NB4 (cell line): ENCODE data around the gene TTBK2.
A peak's percentile ranks its signal among the peaks of the same experiment; 100 is the strongest.

Source experiments
- DNase-seq: peaks from one replicate; pipeline ENCODE4 v3.0.0; 2010; ENCODE audit warnings: low read depth
- H3K4me3 ChIP-seq: one replicate; pipeline ENCODE4 v1.5.1; 2011; ENCODE audit warnings: mild to moderate bottlenecking, low read depth, low read length, moderate library complexity
- CTCF ChIP-seq: IDR thresholded peaks from one replicate; pipeline ENCODE4 v1.5.1; 2012; ENCODE audit warnings: low read depth, low read length
- MYC ChIP-seq: IDR thresholded peaks from 2 replicates; pipeline ENCODE4 v1.6.1; 2011; ENCODE audit warnings: low read depth, low read length
- POLR2A ChIP-seq: IDR thresholded peaks from 2 replicates; pipeline ENCODE4 v1.6.1; 2011; ENCODE audit warnings: mild to moderate bottlenecking; ENCODE audit not compliant: insufficient read length; ENCODE audit errors: extremely low read depth
- TF ChIP-seq, protein P1 (sequence below): IDR thresholded peaks from 2 replicates; pipeline ENCODE4 v1.6.1; 2011; ENCODE audit warnings: low read depth, low read length

Gene TTBK2

DNA sequence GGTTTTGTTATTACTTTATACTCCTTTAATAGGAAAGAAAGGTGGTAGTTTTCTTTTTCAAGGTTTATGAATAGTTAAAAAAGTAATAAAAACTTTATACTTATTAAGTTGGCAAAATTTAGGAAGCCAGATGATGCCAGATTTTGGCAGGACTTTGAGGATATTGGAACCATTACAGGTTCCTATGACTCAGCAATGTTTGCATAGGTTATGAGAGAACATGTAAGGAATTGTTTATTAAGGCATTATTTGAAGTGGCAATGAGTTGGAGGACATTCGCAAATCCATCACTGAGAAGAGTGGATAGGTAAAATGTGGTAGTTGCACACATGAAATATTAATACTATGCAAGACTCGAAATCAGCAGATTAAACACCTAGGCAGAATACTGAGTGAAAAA, 213.5 kb downstream of the TTBK2 start:
- no peak for DNase-seq
- no peak overlapping the region for H3K4me3 ChIP-seq
- TF ChIP-seq, protein P1, sequence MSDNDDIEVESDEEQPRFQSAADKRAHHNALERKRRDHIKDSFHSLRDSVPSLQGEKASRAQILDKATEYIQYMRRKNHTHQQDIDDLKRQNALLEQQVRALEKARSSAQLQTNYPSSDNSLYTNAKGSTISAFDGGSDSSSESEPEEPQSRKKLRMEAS = no peak
- TF ChIP-seq POLR2A (no peak), CTCF (no peak), MYC (no peak)

DNA sequence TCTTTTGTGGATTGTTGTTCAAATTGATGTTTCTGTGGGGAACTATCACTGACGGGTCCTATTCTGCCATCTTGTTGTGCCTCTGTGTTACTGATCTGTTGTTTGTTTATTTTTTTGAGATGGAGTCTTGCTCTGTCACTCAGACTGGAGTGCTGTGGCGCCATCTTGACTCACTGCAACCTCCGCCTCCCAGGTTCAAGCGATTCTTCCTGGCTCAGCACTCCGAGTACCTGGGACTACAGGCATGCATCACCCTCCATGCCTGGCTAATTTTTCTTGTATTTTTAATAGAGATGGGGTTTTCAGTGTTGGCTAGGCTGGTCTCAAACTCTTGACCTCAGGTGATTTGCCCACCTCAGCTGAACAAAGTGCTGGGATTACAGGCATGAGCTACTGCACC, 215.2 kb downstream of the TTBK2 start:
- DNase-seq = no peak
- TF ChIP-seq POLR2A (no peak), CTCF (no peak), MYC (no peak)
- TF ChIP-seq, protein P1 = no peak
- no peak overlapping the region for H3K4me3 ChIP-seq

DNA sequence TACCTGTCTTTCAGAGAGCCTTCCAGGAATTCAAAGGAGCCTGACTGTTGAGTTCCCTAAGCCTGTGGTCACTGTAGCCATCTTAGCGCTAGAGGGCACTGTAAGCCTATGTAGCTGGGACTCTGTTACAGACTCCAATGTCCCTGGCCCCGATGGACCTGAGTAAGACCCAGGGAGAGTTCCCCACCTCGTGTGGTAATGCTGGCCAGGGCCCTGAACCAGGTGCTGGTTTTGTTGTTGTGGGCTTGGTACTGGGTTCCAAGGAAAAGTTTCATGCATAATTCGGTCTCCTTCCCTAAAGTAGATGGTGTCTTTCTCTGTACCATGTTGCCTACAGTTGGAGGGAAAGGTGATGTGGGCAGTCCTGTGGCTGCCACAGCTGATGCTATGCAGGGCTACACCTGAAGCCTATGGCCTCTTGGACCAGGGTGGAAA, 216.1 kb downstream of the TTBK2 start:
- DNase-seq = peak; percentile 77
- no peak overlapping the region for H3K4me3 ChIP-seq

DNA sequence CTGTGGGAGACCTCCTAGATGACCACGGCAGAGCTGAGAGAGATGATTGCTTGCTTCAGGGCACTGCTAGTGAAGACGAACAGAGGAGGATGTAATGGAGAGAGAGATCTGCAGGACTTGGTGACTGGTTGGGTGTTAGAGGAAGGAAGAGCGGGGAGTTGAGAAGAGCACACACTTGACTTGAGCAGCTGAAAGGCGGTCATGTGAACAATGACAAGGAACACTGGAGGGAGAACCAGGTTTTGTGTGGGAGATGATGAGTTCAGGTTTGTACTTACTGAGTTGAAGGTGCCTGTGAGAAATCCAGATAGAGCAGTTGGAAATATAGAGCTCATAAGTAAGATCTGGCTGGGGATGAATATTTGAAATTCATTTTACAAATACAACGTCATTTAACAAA, 224.0 kb downstream of the TTBK2 start:
- H3K4me3 ChIP-seq = no peak overlapping the region
- DNase-seq = no peak
- TF ChIP-seq MYC = no peak
- TF ChIP-seq POLR2A = no peak
- TF ChIP-seq, protein P1 = no peak
- TF ChIP-seq CTCF = no peak

More for the DNA sequence above, 216.1 kb downstream of the TTBK2 start:
- TF ChIP-seq CTCF = peak; percentile 90
- no peak for TF ChIP-seq POLR2A
- TF ChIP-seq, protein P1 = 0 out of 2 replicates have a peak, but pooled peaks have one; percentile 9
- no peak for TF ChIP-seq MYC

GRCh38 chr15:42695527-42696071, 225.0 kb downstream of the TTBK2 start:
- DNase-seq = peak; percentile 12
- no peak overlapping the region for H3K4me3 ChIP-seq
- TF ChIP-seq CTCF = no peak
- no peak for TF ChIP-seq POLR2A

DNA sequence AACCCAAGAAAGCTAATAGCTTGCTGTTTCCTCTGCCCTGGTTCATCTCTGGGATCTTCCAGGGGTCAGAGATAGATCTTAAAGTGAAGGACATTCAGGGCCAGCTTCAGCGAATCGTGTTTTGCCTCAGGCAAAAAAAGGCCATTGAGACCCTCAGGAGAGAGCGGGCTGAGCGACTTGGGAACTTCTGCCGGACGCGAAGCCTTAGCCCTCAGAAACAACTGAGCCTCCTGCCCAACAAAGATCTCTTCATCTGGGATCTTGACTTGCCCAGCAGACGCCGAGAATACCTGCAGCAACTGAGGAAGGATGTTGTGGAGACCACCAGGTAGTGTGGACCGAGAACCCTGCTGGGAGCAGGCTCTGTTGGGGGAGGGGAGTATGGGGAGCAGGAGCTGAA, 226.2 kb downstream of the TTBK2 start:
- DNase-seq = no peak
- TF ChIP-seq POLR2A (no peak), MYC (no peak), CTCF (no peak)
- TF ChIP-seq, protein P1 = no peak
- no peak overlapping the region for H3K4me3 ChIP-seq
